GM12874 (cell line): ENCODE data around the gene NXPH3.

Experiments
- TF ChIP-seq, protein P1 (sequence below): IDR thresholded peaks from 2 replicates; pipeline ENCODE4 v1.5.1; 2011; ENCODE audit warnings: low read depth, mild to moderate bottlenecking, control low read depth, low read length, moderate library complexity; ENCODE audit not compliant: insufficient read depth

The NXPH3 gene

GRCh38 chr17:49576088-49576916 lies 631 bp downstream of the NXPH3 start:
- TF ChIP-seq, protein P1, sequence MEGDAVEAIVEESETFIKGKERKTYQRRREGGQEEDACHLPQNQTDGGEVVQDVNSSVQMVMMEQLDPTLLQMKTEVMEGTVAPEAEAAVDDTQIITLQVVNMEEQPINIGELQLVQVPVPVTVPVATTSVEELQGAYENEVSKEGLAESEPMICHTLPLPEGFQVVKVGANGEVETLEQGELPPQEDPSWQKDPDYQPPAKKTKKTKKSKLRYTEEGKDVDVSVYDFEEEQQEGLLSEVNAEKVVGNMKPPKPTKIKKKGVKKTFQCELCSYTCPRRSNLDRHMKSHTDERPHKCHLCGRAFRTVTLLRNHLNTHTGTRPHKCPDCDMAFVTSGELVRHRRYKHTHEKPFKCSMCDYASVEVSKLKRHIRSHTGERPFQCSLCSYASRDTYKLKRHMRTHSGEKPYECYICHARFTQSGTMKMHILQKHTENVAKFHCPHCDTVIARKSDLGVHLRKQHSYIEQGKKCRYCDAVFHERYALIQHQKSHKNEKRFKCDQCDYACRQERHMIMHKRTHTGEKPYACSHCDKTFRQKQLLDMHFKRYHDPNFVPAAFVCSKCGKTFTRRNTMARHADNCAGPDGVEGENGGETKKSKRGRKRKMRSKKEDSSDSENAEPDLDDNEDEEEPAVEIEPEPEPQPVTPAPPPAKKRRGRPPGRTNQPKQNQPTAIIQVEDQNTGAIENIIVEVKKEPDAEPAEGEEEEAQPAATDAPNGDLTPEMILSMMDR = no peak

DNA sequence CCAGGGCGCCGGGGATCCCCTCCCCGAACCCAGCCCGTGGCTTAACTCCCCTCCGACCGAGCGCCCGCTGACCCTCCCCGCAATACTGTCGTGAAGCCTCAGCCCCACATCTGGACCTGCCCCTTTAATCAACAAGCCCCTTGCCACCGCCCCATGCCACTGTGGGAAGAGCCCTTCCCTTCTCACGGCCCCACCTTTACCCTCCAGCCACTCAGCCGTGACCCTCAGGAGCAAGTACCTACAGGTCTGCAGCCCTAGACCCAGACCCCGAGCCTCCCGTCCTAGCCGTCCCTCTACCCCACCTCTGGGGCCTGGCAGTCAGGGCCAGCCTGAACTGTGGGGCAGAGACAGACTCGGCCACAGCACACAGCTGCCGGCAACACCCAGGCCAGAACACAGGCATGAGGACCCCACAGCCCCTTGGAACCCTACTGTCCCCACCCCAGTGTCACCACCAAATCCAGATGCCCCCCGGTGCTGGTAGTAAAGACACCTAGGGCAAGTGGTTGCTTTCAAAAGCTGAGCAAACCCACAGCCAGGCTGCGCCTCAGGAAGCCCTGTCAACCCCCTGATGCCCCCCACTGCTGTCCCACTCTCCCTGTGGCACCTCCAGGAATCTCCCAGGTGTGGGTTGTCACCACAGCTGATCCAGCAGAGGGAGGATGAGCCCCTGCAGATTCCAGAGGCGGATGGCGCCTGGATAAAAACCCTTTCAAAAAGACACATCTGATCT lies 1.4 kb downstream of the NXPH3 start:
- TF ChIP-seq, protein P1 = no peak

DNA sequence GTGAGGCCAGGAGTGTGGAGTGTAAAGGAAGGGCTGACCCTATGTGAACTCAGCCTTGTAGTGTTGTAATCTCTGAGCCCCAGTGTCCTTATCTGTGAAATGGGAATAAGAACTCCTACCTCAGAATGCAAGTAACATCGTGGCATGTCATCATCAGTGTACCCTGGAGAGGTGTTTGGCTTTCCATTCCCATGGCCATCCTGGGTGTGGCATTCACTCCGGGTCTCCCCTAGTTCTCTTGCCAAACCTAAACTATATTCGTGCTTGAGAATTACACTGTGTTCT lies 1.9 kb downstream of the NXPH3 start:
- TF ChIP-seq, protein P1 = no peak

- TF ChIP-seq, protein P1 = no peak
Observed at GRCh38 chr17:49577963-49578362, 2.3 kb downstream of the NXPH3 start.

DNA sequence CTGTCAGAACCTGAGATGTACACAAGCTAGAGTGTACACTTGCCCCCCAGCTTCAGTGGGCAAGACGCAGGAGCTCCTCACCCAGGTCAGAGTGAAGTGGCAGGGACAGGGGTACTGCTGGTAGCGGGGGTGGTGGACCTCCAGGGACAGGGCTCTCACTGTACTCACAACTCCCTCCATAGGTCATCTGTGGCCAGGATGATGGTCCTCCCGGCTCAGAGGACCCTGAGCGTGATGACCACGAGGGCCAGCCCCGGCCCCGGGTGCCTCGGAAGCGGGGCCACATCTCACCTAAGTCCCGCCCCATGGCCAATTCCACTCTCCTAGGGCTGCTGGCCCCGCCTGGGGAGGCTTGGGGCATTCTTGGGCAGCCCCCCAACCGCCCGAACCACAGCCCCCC lies 2.7 kb downstream of the NXPH3 start:
- TF ChIP-seq, protein P1 = no peak

DNA sequence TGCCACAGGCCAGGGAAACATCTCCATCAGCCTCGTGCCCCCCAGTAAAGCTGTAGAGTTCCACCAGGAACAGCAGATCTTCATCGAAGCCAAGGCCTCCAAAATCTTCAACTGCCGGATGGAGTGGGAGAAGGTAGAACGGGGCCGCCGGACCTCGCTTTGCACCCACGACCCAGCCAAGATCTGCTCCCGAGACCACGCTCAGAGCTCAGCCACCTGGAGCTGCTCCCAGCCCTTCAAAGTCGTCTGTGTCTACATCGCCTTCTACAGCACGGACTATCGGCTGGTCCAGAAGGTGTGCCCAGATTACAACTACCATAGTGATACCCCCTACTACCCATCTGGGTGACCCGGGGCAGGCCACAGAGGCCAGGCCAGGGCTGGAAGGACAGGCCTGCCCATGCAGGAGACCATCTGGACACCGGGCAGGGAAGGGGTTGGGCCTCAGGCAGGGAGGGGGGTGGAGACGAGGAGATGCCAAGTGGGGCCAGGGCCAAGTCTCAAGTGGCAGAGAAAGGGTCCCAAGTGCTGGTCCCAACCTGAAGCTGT lies 3.4 kb downstream of the NXPH3 start:
- TF ChIP-seq, protein P1 = no peak

GRCh38 chr17:49579522-49579921 lies 3.9 kb downstream of the NXPH3 start:
- TF ChIP-seq, protein P1 = no peak
